Fibroblast of lung (primary cell): ENCODE results near the gene EML4.

Experiments used
- CTCF ChIP-seq, 2 donors: IDR thresholded peaks in 1 of 2; conservative IDR thresholded peaks in 1 of 2; 1 replicate in 1 of 2; 2 replicates in 1 of 2; pipeline ENCODE4 v1.5.1; 2011 to 2012; ENCODE audit warnings: low read length in 2 of 2, control low read depth in 1 of 2, inconsistent platforms in 1 of 2, low read depth in 1 of 2, mild to moderate bottlenecking in 1 of 2
- EZH2 ChIP-seq: IDR thresholded peaks from 2 replicates; pipeline ENCODE4 v1.5.1; 2012; ENCODE audit warnings: low read length, control low read depth, mild to moderate bottlenecking; ENCODE audit errors: missing control alignments

- no peak for TF ChIP-seq CTCF (conservative IDR thresholded peaks at IDR 0.05 in 1 of 2, IDR thresholded peaks at IDR 0.05 in 1 of 2; ENCODE audit: low read depth in 1 of 2, low read length in 2 of 2)
- TF ChIP-seq EZH2, result no peak
Measured at GRCh38 chr2:42171396-42171980, 2.3 kb downstream of the EML4 start.
